Nasal cavity respiratory epithelium epithelial cell of viscerocranial mucosa (primary cell): ENCODE results near the gene SHOX. TPM values are rescaled to one million over a fixed set of nuclear protein-coding genes. Genes with fewer than 3 reads are reported as not detected.

Experiments
- total RNA-seq: library from RNA; depleted of rRNA; stranded (reverse); fragments of >200 nt; gene quantifications from 2 replicates; pipeline ENCODE4 v1.2.3, GENCODE V29; 2014

Gene SHOX
- not detected in 2 replicates for total RNA-seq

GRCh38 chrX:630612-631496 is at the start of gene SHOX:
Gene SHOX (plus strand): TSS chrX:630791. CDS start chrX:630898, 107 bp downstream.

Other genes with a start within 250 kb of the SHOX start
- gene PPP2R3B, start 243.9 kb upstream of the SHOX start, total RNA-seq, result 5.3 and 15.4 TPM in 2 replicates